Measurements from ENCODE around the gene MRPS27.

MRPS27 gene

GRCh38 chr5:72265032-72265877 lies 54.8 kb downstream of the MRPS27 start:
- no peak for DNase-seq

GRCh38 chr5:72256536-72256935 lies 63.5 kb downstream of the MRPS27 start:
- no peak for DNase-seq

GRCh38 chr5:72255670-72256069 lies 64.4 kb downstream of the MRPS27 start:
- DNase-seq, result no peak

- DNase-seq, result no peak
Measured at GRCh38 chr5:72255237-72255636, 64.8 kb downstream of the MRPS27 start.

- DNase-seq, result no peak
Measured at GRCh38 chr5:72252574-72253155, 67.4 kb downstream of the MRPS27 start.

GRCh38 chr5:72252008-72252407 lies 68.0 kb downstream of the MRPS27 start:
- DNase-seq, result no peak

GRCh38 chr5:72251386-72251785 lies 68.7 kb downstream of the MRPS27 start:
- DNase-seq, result no peak

GRCh38 chr5:72248410-72248981 lies 71.5 kb downstream of the MRPS27 start:
- peak in 12 of 56 donors; percentile 9 to 53 (median 28) for DNase-seq

- DNase-seq, result no peak
Measured at GRCh38 chr5:72246954-72247442, 73.0 kb downstream of the MRPS27 start.

- DNase-seq, result no peak
Measured at GRCh38 chr5:72245951-72246532, 74.0 kb downstream of the MRPS27 start.

GRCh38 chr5:72245546-72245945 lies 74.5 kb downstream of the MRPS27 start:
- DNase-seq, result no peak

GRCh38 chr5:72244862-72245371 lies 75.1 kb downstream of the MRPS27 start:
- DNase-seq, result peak in 21 of 56 donors; percentile 10 to 64 (median 38)

GRCh38 chr5:72243706-72244105 lies 76.3 kb downstream of the MRPS27 start:
- DNase-seq, result no peak

- DNase-seq, result peak in 10 of 56 donors; percentile 5 to 43 (median 22)
Measured at GRCh38 chr5:72242796-72243475, 77.1 kb downstream of the MRPS27 start.

- DNase-seq, result peak in 45 of 56 donors; percentile 12 to 82 (median 46)
Measured at GRCh38 chr5:72241346-72242003, 78.6 kb downstream of the MRPS27 start.

- no peak for DNase-seq
Measured at GRCh38 chr5:72238712-72239445, 81.2 kb downstream of the MRPS27 start.

- no peak for DNase-seq
Measured at GRCh38 chr5:72237879-72238278, 82.2 kb downstream of the MRPS27 start.

- DNase-seq, result no peak
Measured at GRCh38 chr5:72237415-72237814, 82.6 kb downstream of the MRPS27 start.

GRCh38 chr5:72235725-72236124 lies 84.3 kb downstream of the MRPS27 start:
- DNase-seq, result no peak

- no peak for DNase-seq
Measured at GRCh38 chr5:72234868-72235267, 85.2 kb downstream of the MRPS27 start.

All from amygdala (tissue), 56 donors.